ENCODE measurements around the gene PPP4R4. TPM values are rescaled to one million over a fixed set of nuclear protein-coding genes. Genes with fewer than 3 reads are reported as not detected.
"Not testable (repeated sequence)": the region's sequence is repeated elsewhere in the genome, so short reads cannot be mapped to it uniquely, and the experiment has no call there.

PPP4R4 gene
- total and polyA plus RNA-seq, 2 experiments from 2014 or later = 3.0 to 11.1 TPM

DNA sequence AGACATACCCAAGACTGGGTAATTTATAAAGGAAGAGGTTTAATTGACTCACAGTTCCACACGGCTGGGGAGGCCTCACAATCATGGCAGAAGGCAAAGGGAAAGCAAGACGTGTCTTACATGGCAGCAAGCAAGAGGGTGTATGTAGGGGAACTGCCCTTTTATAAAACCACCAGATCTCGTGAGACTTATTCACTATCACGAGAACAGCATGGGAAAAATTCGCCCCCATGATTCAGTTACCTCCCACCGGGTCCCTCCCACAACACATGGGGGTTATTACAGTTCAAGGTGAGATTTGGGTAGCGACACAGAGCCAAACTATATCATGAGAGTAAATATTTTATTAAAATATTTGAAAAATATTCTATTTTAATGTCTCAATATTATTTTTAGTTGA is 94.5 kb downstream of the PPP4R4 start:
- not testable (repeated sequence) for H2AFZ ChIP-seq; H3K27ac ChIP-seq (ENCODE audit: low read depth); H3K27me3 Mint-ChIP-seq (ENCODE audit: insufficient read depth, low read depth, poor library complexity); H3K27me3 ChIP-seq (ENCODE audit: insufficient read depth); ATAC-seq; H3K36me3 ChIP-seq (ENCODE audit: insufficient read depth); H3K4me3 ChIP-seq; H3K4me1 Mint-ChIP-seq; H3K4me3 Mint-ChIP-seq; H3K79me2 ChIP-seq (replicated peaks; ENCODE audit: insufficient read depth); H3K36me3 Mint-ChIP-seq (ENCODE audit: low read depth); DNase-seq (ENCODE audit: low spot score); H3K4me2 ChIP-seq; H3F3A ChIP-seq (replicated peaks; ENCODE audit: low read depth); H4K20me1 ChIP-seq (replicated peaks; ENCODE audit: insufficient read depth); H3K27ac Mint-ChIP-seq; H3K4me1 ChIP-seq (ENCODE audit: insufficient read depth); H3K9me3 Mint-ChIP-seq; H3K9me2 ChIP-seq (ENCODE audit: insufficient read depth)

GRCh38 chr14:94269156-94269555 is 95.0 kb downstream of the PPP4R4 start:
- no peaks in the 10 kb centered on the region for H3K4me1 Mint-ChIP-seq

More at GRCh38 chr14:94269156-94269555, 95.0 kb downstream of the PPP4R4 start:
- TF ChIP-seq POLR2AphosphoS5 (IDR thresholded peaks at IDR 0.05; ENCODE audit: low read depth) = no peak
- no peak for TF ChIP-seq EZH2 (IDR thresholded peaks at IDR 0.05; ENCODE audit: low read depth, unreplicated experiment)
- TF ChIP-seq ZNF462 (CRISPR knock-in tag; IDR thresholded peaks at IDR 0.05) = no peak
- ATAC-seq = no peak
- Mint-ChIP-seq H3K4me3 (no peak overlapping the region), H3K36me3 (ENCODE audit: low read depth) (no peaks in the 10 kb centered on the region), H3K27me3 (ENCODE audit: insufficient read depth, low read depth, poor library complexity) (no peaks in the 10 kb centered on the region), H3K27ac (no peak overlapping the region), H3K9me3 (no peaks in the 10 kb centered on the region)
- no peak overlapping the region for H2AFZ ChIP-seq
- no peaks in the 10 kb centered on the region for H3K27me3 ChIP-seq (ENCODE audit: insufficient read depth)
- no peak overlapping the region for H3K4me2 ChIP-seq
- no peak for DNase-seq (ENCODE audit: low spot score)
- no peaks in the 10 kb centered on the region for H3K79me2 ChIP-seq (replicated peaks; ENCODE audit: insufficient read depth)
- no peaks in the 10 kb centered on the region for H4K20me1 ChIP-seq (replicated peaks; ENCODE audit: insufficient read depth)
- H3F3A ChIP-seq (replicated peaks; ENCODE audit: low read depth) = no peaks in the 10 kb centered on the region
- H3K4me3 ChIP-seq = no peak overlapping the region
- no peaks in the 10 kb centered on the region for H3K36me3 ChIP-seq (ENCODE audit: insufficient read depth)
- no peak overlapping the region for H3K27ac ChIP-seq (ENCODE audit: low read depth)
- H3K9me2 ChIP-seq (ENCODE audit: insufficient read depth) = no peaks in the 10 kb centered on the region
- H3K4me1 ChIP-seq (ENCODE audit: insufficient read depth) = no peaks in the 10 kb centered on the region

Measured in GM23338 (cell line).